Kidney tubule cell (primary cell): ENCODE data around the gene PACRG.

Experiments used
- DNase-seq: peaks from one replicate; pipeline ENCODE4 v3.0.0-alpha.2; 2018; ENCODE audit warnings: low spot score

PACRG gene

GRCh38 chr6:163354085-163354484 lies 626.3 kb downstream of the PACRG start:
- no peak for DNase-seq

- DNase-seq: peak; percentile 67
Measured at GRCh38 chr6:163354761-163355425, 627.1 kb downstream of the PACRG start.

DNA sequence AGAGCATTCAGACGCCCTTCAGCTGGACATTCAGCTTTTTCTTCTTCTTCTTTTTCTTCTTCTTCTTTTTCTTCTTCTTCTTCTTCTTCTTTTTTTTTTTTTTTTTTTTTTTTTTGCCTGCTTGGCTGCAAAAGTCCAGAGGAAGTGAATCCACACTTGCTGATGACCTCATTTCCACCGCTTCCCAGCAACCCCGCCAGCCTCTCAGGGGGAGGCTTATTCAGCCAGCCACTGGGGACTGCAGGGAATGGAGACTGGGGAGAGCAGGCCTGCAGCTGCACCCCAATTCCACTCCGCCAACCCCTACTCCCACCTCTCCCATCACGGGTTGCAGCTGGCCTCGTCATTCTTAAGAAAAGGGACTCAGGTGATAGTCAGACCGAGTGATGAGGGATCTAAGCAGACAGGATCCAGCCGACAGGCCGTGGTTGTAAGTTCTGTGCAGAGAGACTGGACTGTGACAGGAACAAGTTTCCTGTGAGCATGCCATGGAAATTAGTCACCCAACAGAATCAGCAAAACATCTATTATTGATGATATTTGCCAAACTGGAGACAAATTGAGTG lies 627.7 kb downstream of the PACRG start:
- DNase-seq: peak; percentile 78

- DNase-seq: peak; percentile 69
Measured at GRCh38 chr6:163356324-163356723, 628.5 kb downstream of the PACRG start.

DNA sequence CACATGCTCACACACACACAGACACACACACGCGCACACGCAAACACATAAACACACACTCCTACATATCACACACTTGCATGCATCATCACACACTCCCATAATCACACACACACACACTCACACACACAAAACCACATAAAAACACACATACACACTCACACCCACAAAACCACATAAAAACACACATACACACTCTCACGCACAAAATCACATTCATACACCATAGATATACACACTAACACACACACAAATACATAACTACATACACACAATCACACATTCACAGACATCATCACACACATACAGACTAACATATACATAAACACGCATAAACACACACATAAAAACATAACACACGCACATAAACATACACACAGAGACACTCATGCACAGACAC lies 629.0 kb downstream of the PACRG start:
- DNase-seq: no peak

DNA sequence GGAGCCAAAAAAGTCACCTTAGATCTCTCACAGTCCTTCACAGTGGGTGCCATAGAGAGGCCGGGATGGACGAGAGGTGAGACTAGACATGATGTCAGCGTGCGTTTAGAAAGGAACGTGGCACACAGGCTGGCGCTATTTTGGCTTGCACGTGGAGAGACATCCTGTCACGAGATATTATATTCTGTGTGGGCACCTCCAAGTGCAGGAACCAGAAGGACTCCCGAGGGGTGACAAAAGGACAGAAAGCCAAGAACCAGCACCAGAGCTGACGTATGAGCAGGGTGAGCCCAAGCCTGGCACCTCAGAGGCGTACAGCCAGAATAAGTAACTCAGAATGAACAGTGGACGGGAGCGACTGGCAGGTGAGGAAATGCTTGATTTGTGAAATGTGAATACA lies 636.9 kb downstream of the PACRG start:
- no peak for DNase-seq
